ENCODE measurements around the gene RAB7A.
"Not testable (repeated sequence)": the region's sequence is repeated elsewhere in the genome, so short reads cannot be mapped to it uniquely, and the experiment has no call there.

RAB7A gene

DNA sequence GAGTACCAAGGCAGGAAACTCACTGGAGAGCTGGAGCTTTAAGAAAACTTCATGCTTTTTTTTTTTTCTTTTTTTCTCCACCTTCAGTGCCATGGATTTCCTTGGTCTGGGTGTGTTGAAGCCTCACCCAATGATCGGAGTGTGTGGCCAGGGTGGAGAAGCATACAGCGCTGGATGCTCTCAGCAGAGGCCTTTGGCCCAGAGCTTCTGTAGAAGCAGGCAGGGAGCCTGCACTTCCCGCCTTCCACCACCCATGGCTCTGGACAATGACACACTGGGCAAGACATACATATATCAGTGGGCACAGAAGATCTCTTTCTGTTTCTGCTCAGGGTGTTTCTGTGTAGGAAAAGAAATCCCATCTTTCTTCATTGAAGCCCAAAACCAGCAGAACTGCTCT lies 97.6 kb downstream of the RAB7A start:
- no peak for DNase-seq

DNA sequence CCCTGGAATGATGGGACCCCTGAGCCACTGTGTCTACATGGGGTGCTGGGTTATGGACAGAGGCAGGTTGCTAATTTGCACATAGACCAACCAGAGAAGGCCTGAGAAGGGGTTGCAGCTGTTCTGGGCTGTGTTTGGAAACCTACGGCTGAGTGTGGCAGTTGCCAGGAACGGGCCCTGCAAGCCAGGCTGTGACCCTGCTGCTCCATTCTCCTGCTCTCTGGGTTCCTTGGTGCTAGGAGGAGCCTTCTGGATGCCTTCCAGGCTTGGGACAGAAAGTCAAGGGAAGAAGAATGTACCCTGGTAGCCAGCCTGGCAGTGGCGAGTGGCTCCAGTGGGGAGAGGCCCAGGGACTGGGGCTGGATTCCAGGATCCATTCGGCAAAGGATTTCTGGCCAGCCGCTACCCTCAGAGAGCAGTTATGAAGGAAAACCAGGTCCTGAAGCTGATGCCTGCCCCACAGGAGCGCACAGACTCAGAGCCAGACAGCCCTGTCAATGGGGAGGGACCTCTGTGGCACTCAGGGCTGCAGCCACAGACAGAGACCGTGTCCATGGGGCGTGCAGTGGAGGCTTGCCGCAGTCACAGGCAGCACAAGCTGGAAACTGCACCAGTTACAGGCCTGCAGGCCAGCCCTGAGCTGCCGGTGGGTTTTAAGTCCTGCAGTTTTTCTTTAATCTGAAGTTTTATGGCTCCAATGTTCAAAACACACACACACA lies 98.3 kb downstream of the RAB7A start:
- no peak for DNase-seq

- DNase-seq: no peak
These were observed 99.2 kb downstream of the RAB7A start for GRCh38 chr3:128825117-128825725.

GRCh38 chr3:128829087-128829486 lies 103.1 kb downstream of the RAB7A start:
- DNase-seq: not testable (repeated sequence)

DNA sequence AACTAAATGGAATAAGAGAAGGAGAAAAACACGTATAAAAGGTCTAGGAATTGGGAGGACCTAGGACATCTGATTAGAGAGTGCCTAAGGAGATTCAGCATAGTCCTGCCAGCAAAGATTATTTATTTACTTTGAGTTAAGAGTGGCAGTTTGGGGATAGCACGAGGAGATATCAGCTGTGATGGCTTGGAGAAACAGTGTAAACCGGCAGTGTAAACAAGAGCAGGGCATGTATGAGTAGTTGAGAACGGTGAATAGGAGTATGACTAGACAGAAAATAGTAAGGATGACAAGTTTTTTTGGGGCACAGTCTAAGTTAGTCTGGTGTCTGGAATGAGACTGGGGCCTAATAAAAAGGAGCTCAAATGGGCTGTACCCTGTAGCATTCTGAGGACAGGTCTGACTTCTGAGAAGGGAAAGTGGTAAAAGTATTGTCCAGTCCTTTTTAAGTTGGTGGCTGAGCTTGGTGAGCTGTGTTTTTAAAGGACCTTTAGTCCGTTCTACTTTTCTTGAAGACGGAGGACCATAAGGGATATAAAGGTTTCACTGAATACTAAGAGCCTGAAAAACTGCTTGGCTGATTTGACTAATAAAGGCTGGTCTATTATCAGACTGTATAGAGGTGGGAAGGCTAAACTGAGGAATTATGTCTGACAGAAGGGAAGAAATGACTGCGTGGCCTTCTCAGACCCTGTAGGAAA lies 104.1 kb downstream of the RAB7A start:
- DNase-seq: not testable (repeated sequence)

GRCh38 chr3:128830762-128831161 lies 104.8 kb downstream of the RAB7A start:
- not testable (repeated sequence) for DNase-seq

GRCh38 chr3:128832979-128833378 lies 107.0 kb downstream of the RAB7A start:
- DNase-seq: not testable (repeated sequence)

DNA sequence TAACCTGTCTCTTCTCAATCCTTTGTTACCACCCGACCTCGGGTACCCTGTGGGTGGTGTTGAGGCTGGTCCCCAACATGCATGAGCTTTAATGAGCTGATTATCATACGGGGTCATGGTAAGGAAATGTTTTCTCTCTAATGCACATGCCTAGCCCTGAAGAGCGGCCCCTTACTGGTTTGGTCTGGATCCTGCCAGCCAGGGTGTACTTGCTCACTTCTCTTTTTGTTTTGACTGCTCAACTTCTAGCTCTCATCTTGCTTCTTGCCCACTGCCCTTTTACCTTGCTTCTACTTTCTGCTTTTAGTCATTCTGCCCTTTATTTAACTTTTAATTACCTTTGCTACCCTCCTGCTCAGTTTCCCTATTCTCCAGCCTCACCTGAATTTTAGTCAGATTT lies 109.1 kb downstream of the RAB7A start:
- DNase-seq: no peak

- no peak for DNase-seq
These were observed 116.2 kb downstream of the RAB7A start for GRCh38 chr3:128841926-128842920.

DNA sequence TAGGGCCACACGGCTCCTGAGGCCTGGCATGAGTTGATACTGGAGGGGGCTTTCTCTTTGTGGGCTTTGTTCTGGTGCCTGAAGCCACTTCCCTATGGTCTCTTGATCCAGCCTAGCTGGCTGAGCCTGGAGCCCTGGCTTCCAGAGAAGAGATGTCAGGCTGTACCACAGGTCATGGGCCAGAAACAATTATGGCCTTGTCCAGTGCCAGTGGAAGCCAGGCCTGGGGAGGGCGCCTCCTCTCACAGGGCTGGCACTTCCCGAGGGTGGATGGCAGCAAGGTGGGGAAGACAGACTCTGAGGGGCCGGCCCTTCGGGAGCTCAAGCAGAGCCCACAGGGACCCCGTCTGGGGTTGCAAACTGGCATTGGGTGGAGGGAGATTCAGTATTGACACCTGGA lies 118.5 kb downstream of the RAB7A start:
- DNase-seq: no peak

- no peak for DNase-seq
These were observed 119.3 kb downstream of the RAB7A start for GRCh38 chr3:128845119-128845777.

- peak; percentile 5 for DNase-seq
These were observed 119.9 kb downstream of the RAB7A start for GRCh38 chr3:128845778-128846485.

DNA sequence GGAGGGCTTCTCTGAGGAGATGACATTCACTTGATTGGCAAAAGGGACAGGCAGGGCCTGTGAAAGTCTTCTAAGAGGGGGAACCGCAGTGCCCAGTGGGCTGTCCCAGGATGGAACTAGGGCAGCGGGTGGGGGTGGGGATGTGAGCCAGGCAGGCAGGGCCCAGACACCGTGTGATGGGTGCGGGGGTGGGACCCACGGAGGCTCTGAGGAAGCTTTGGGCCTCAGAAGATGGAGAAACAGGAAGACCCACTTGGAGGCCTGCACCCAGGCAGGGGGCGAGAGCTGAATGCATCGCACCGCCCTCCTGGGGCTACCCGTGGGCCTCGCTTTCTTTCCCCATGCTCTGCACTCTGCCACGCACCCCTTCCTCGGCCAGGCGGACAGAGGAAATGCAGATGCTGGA lies 120.5 kb downstream of the RAB7A start:
- no peak for DNase-seq

- no peak for DNase-seq
These were observed 121.8 kb downstream of the RAB7A start for GRCh38 chr3:128847666-128848370.

DNA sequence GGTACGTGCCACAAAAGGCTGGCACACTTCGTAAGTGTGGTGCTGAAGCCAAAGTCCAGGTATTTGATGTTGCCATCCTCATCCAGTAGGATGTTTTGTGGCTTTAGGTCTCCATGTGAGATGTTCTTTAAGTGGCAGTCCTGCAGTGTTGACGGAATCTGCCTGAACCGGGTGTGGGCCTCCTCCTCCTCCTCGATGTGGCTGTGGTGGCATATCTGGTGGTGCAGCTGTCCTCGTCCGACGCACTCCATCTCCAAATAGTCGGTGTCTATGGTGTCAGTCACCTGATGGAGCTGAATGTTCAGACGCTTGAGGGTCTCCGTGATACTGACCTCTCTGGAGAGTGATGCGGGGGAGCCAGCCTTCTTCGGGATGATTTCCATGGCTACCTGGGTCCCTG lies 123.0 kb downstream of the RAB7A start:
- DNase-seq: no peak

DNA sequence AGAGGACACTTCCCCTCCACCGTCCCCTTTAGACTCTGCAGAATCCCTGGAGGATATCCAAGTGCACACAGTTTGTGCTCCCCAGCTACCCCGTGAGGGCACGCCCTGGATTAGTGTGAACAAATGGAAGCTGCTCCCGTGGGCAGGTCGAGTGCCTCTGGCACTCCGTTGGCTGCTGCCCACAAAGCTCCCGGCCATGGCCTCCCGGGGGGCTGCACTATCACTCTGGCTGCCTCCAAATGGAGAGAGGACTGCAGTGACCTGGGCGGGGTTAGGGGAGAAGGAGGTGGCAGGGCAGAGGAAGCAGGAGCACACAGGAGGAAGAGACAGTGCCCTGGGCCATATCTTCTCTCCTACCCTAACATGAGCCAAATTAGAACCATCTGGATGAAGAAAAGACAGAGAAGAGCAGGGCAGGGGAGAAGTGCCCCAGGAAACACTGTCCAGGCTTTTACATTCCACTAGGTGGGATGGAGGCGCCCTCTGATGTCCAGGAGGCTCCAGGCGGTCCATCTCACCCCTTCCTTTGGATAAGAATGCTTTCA lies 124.0 kb downstream of the RAB7A start:
- no peak for DNase-seq

DNA sequence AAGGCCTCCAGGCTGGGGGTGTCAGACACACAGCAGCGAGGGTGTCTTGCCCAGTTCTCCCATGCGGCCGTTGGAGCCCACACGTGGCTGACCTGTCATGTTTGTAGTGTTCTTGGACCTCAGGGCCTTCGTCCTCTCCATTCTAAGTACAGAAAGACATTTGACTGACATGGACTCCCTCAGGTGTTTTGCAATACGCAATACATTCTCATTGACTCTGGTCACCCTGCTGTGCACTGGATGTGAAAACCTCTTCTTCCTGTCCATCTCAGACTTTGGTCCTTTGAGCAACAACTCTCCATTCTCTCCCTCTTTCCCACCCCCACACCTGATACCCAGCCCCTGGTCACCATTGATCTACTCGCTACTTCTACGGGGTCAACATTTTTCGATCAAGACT lies 124.6 kb downstream of the RAB7A start:
- no peak for DNase-seq

GRCh38 chr3:128851601-128852000 lies 125.6 kb downstream of the RAB7A start:
- no peak for DNase-seq

DNA sequence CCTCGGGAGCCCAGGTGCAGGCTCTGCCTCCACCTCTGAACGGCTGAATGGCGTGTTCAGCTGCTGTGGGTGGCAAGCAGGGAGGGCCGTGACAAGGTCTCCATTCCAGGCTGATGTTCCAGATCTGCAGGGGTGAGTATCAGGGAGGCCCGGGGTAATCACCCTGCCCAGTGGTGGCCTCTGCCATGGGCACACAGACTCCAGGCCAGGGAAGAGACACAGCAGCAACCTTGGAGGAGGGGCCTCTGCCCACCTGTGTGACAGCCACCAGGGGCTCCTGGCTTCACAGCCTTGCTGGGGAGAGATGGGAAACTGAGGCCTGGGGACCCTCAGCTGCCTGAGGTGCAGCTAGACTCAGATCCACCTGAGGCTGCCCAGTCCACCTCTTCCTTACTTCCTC lies 127.8 kb downstream of the RAB7A start:
- DNase-seq: no peak

GRCh38 chr3:128854475-128854874 lies 128.5 kb downstream of the RAB7A start:
- DNase-seq: no peak

- no peak for DNase-seq
These were observed 129.6 kb downstream of the RAB7A start for GRCh38 chr3:128855569-128855968.
